Smooth muscle cell (in vitro differentiated cells): ENCODE results near the gene KRT7. TPM values are rescaled to one million over a fixed set of nuclear protein-coding genes. Genes with fewer than 3 reads are reported as not detected.

Experiments
- DNase-seq: peaks from one replicate; lab custom pipeline; 2025; ENCODE audit not compliant: unreplicated experiment; lab: John Stamatoyannopoulos, UW
- H2AFZ ChIP-seq: fragments of 200-600 bp; sonication (generic); 2 replicates; pipeline ENCODE4 v1.6.0; 2016; ENCODE audit warnings: antibody characterized with exemption, low read depth, mild to moderate bottlenecking
- H3F3A ChIP-seq: fragments of 200-600 bp; sonication (generic); 2 replicates; pipeline ENCODE4 v1.6.0; 2017; ENCODE audit warnings: antibody characterized with exemption, low read depth
- H3K27ac ChIP-seq: fragments of 200-600 bp; sonication (generic); 2 replicates; pipeline ENCODE4 v1.5.1; 2016; ENCODE audit warnings: low read depth, mild to moderate bottlenecking
- H3K27me3 ChIP-seq: fragments of 200-600 bp; sonication (generic); 2 replicates; pipeline ENCODE4 v1.6.1; 2016; ENCODE audit warnings: low read depth, mild to moderate bottlenecking
- H3K36me3 ChIP-seq: fragments of 200-600 bp; sonication (generic); 2 replicates; pipeline ENCODE4 v1.5.1; 2016; ENCODE audit warnings: low read depth
- H3K4me1 ChIP-seq: fragments of 200-600 bp; sonication (generic); 2 replicates; pipeline ENCODE4 v1.5.1; 2016; ENCODE audit warnings: low read depth
- H3K4me2 ChIP-seq: fragments of 200-600 bp; sonication (generic); 2 replicates; pipeline ENCODE4 v1.6.0; 2016; ENCODE audit warnings: mild to moderate bottlenecking
- H3K4me3 ChIP-seq: fragments of 200-600 bp; sonication (generic); 2 replicates; pipeline ENCODE4 v1.5.1; 2016; ENCODE audit warnings: mild to moderate bottlenecking
- H3K79me2 ChIP-seq: fragments of 200-600 bp; sonication (generic); 2 replicates; pipeline ENCODE4 v1.6.0; 2016; ENCODE audit warnings: low read depth, mild to moderate bottlenecking
- H3K9ac ChIP-seq: fragments of 200-600 bp; sonication (generic); 2 replicates; pipeline ENCODE4 v1.6.0; 2016; ENCODE audit warnings: low read depth
- H3K9me3 ChIP-seq: fragments of 200-600 bp; sonication (generic); replicated peaks from 2 replicates; pipeline ENCODE4 v1.5.1; 2016; ENCODE audit warnings: low read depth
- H4K20me1 ChIP-seq: fragments of 200-600 bp; sonication (generic); 2 replicates; pipeline ENCODE4 v1.6.0; 2016; ENCODE audit warnings: low read depth
- CTCF ChIP-seq: fragments of 200-600 bp; sonication (generic); IDR thresholded peaks from 2 replicates; pipeline ENCODE4 v1.5.1; 2017; ENCODE audit warnings: borderline replicate concordance, mild to moderate bottlenecking, antibody characterized with exemption; ENCODE audit not compliant: insufficient read depth, poor library complexity, severe bottlenecking
- WGBS: methylation state at CpG from one replicate; pipeline ENCODE4 v1.1.7; 2016; ENCODE audit warnings: low lambda C conversion rate; 5-methylcytosine and 5-hydroxymethylcytosine counted together
- polyA plus RNA-seq: library from polyadenylated mRNA; unstranded; fragments of >200 nt; fragmentation: Nextera tagmentation; extraction: Ambion mirVana; gene quantifications from 2 replicates; pipeline ENCODE4 v1.2.1, GENCODE V29; 2016
- total RNA-seq: library from RNA; depleted of rRNA; stranded (reverse); fragments of >200 nt; gene quantifications from 2 replicates; pipeline ENCODE4 v1.2.3, GENCODE V29; 2014

KRT7 gene
- total and polyA plus RNA-seq, 2 experiments from 2014 or later = 190 to 214 TPM

GRCh38 chr12:52213564-52214420, 19.3 kb upstream of the KRT7 start:
- WGBS = 33% methylated on average over 13 of the region's 13 CpGs
- Histone ChIP-seq H3K27me3 (no peaks in the 10 kb centered on the region), H3K27ac (no peak overlapping the region), H4K20me1 (no peaks in the 10 kb centered on the region), H3K4me1 (no peaks in the 10 kb centered on the region), H3F3A (no peaks in the 10 kb centered on the region), H3K36me3 (no peaks in the 10 kb centered on the region), H3K9me3 (no peaks in the 10 kb centered on the region), H3K4me2 (no peak overlapping the region), H3K9ac (no peak overlapping the region), H2AFZ (no peak overlapping the region), H3K4me3 (no peak overlapping the region), H3K79me2 (no peaks in the 10 kb centered on the region)
- peak; percentile 63 for DNase-seq
- TF ChIP-seq CTCF = peak; percentile 96

- Histone ChIP-seq H3K4me2 (no peak overlapping the region), H3K4me3 (no peak overlapping the region), H3K27ac (no peak overlapping the region), H3K36me3 (no peaks in the 10 kb centered on the region), H3K9me3 (no peaks in the 10 kb centered on the region), H3F3A (no peaks in the 10 kb centered on the region), H3K9ac (no peak overlapping the region), H4K20me1 (no peaks in the 10 kb centered on the region), H3K4me1 (no peaks in the 10 kb centered on the region), H3K79me2 (no peaks in the 10 kb centered on the region), H3K27me3 (no peaks in the 10 kb centered on the region), H2AFZ (no peak overlapping the region)
- TF ChIP-seq CTCF = no peak
- DNase-seq = no peak
- 66% methylated on average over 3 of the region's 3 CpGs for whole genome bisulfite sequencing
These were observed 18.6 kb upstream of the KRT7 start for GRCh38 chr12:52214421-52214802.

- peaks cover 12% of the 10 kb centered on the region for H3K27me3 ChIP-seq
- H3F3A ChIP-seq = no peaks in the 10 kb centered on the region
- no peaks in the 10 kb centered on the region for H3K9me3 ChIP-seq
- no peak overlapping the region for H3K9ac ChIP-seq
- no peaks in the 10 kb centered on the region for H3K79me2 ChIP-seq
- 43% methylated on average over 7 of the region's 7 CpGs for WGBS
- no peak overlapping the region for H2AFZ ChIP-seq
- no peaks in the 10 kb centered on the region for H3K36me3 ChIP-seq
- DNase-seq = no peak
- H3K4me2 ChIP-seq = no peak overlapping the region
- TF ChIP-seq CTCF = no peak
- no peak overlapping the region for H3K4me3 ChIP-seq
- H4K20me1 ChIP-seq = no peaks in the 10 kb centered on the region
- H3K4me1 ChIP-seq = no peaks in the 10 kb centered on the region
- peak overlapping the region; percentile 31 for H3K27ac ChIP-seq
These were observed 17.4 kb upstream of the KRT7 start for GRCh38 chr12:52215587-52216031.

GRCh38 chr12:52216100-52216499, 16.9 kb upstream of the KRT7 start:
- Histone ChIP-seq H3K4me1 (no peaks in the 10 kb centered on the region), H3K27ac (no peak overlapping the region), H3K4me3 (no peak overlapping the region), H3K4me2 (no peak overlapping the region), H2AFZ (no peak overlapping the region), H3K9ac (no peak overlapping the region), H4K20me1 (no peaks in the 10 kb centered on the region), H3F3A (no peaks in the 10 kb centered on the region), H3K9me3 (no peaks in the 10 kb centered on the region), H3K36me3 (no peaks in the 10 kb centered on the region), H3K79me2 (no peaks in the 10 kb centered on the region), H3K27me3 (peaks cover 13% of the 10 kb centered on the region)
- DNase-seq = no peak
- TF ChIP-seq CTCF = no peak
- 63% methylated on average over 4 of the region's 4 CpGs for WGBS
